Measurements from ENCODE around the gene FBXL17. TPM values are rescaled to one million over a fixed set of nuclear protein-coding genes. Genes with fewer than 3 reads are reported as not detected.

Gene FBXL17
- total RNA-seq, 1 donor from 2014 or later = 11.1 TPM

DNA sequence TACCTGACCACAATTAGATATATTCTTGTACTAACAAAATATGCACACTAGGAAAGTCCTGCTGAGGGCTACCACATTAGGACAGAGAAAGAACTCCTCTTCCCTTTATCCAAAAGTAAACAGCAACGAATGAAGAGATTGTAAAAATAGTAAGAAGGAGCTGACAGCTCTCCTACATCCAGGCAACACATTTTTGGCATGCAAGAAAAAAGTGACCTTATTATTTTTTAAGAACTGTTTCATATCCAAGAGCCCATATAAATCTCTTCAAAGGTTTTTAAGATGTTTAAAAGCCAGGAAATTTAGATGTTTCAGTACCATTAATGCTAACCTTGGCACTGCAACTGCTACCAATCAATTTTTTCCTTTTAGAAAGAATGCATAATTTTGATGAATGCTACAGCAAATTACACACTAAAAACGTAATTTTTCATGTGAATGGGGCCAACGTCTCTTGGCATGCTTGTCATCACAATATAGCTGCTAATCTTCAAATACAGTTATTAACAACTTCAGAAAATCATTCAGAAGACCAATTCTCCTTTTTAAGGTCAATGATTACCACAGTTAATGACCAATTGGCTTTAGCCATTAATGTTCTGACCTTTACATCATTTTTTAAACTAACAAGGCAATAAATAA is 132.0 kb downstream of the FBXL17 start:
- Mint-ChIP-seq H3K4me1 (ENCODE audit: unreplicated experiment) (peaks cover 5% of the 10 kb centered on the region), H3K36me3 (no peaks in the 10 kb centered on the region), H3K27me3 (no peaks in the 10 kb centered on the region), H3K9me3 (no peaks in the 10 kb centered on the region), H3K27ac (no peak overlapping the region), H3K4me3 (no peak overlapping the region)
- DNase-seq (ENCODE audit: extremely low spot score, unreplicated experiment) = no peak
- no peak for TF ChIP-seq CTCF (conservative IDR thresholded peaks at IDR 0.05)

DNA sequence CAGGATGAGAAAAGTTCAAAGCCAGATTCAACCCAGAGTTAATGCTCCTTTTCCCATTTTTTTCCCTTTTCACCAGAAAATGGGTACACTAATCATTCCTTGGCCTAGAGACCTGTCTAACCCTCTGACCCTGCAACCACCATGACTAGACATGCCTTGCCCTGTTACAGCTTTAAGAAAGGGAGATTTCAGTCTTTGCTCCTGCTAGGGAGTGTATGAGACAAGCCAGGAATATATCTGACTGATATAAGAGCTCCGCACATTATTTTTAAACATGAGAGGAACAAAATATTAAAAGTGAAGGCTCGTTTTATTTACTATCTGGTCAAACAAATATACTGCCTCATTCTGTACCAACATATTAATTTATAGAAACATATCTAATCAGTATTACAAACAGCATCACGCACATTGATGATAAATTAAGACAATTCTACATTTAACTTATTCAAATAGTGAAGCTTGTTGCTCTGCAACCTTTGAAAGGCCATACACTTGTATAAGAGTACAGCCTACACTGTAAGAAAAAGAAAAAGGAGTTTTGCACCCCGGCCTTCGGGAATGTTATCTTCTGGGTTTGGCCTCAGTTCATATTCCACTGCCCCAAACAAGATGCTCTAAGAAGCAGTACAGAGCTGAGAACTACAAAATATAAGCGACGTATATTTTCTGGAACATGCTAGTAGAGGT is 132.7 kb downstream of the FBXL17 start:
- Mint-ChIP-seq H3K27me3 (no peaks in the 10 kb centered on the region), H3K9me3 (no peaks in the 10 kb centered on the region), H3K4me3 (no peak overlapping the region)

GRCh38 chr5:108238936-108239887 is 142.7 kb downstream of the FBXL17 start:
- no peak overlapping the region for H3K27ac Mint-ChIP-seq
- no peak overlapping the region for H3K4me3 Mint-ChIP-seq
- H3K36me3 Mint-ChIP-seq = no peaks in the 10 kb centered on the region
- H3K27me3 Mint-ChIP-seq = no peaks in the 10 kb centered on the region
- DNase-seq (ENCODE audit: extremely low spot score, unreplicated experiment) = no peak
- no peaks in the 10 kb centered on the region for H3K9me3 Mint-ChIP-seq
- TF ChIP-seq CTCF (conservative IDR thresholded peaks at IDR 0.05) = no peak
- no peaks in the 10 kb centered on the region for H3K4me1 Mint-ChIP-seq (ENCODE audit: unreplicated experiment)

More for the DNA sequence above, 132.7 kb downstream of the FBXL17 start:
- no peak for TF ChIP-seq CTCF (conservative IDR thresholded peaks at IDR 0.05)
- Mint-ChIP-seq H3K36me3 (no peaks in the 10 kb centered on the region), H3K4me1 (ENCODE audit: unreplicated experiment) (peaks cover 5% of the 10 kb centered on the region), H3K27ac (no peak overlapping the region)
- DNase-seq (ENCODE audit: extremely low spot score, unreplicated experiment) = no peak

GRCh38 chr5:108238461-108238860 is 143.4 kb downstream of the FBXL17 start:
- Mint-ChIP-seq H3K36me3 (no peaks in the 10 kb centered on the region), H3K4me1 (ENCODE audit: unreplicated experiment) (peaks cover 6% of the 10 kb centered on the region), H3K27me3 (no peaks in the 10 kb centered on the region), H3K27ac (no peak overlapping the region), H3K9me3 (no peaks in the 10 kb centered on the region), H3K4me3 (no peak overlapping the region)
- DNase-seq (ENCODE audit: extremely low spot score, unreplicated experiment) = no peak
- no peak for TF ChIP-seq CTCF (conservative IDR thresholded peaks at IDR 0.05)

GRCh38 chr5:108233617-108234155 is 148.2 kb downstream of the FBXL17 start:
- Mint-ChIP-seq H3K4me1 (ENCODE audit: unreplicated experiment) (peaks cover 14% of the 10 kb centered on the region), H3K9me3 (peaks cover 5% of the 10 kb centered on the region), H3K36me3 (no peaks in the 10 kb centered on the region), H3K27ac (no peak overlapping the region), H3K4me3 (no peak overlapping the region), H3K27me3 (no peaks in the 10 kb centered on the region)
- no peak for DNase-seq (ENCODE audit: extremely low spot score, unreplicated experiment)
- TF ChIP-seq CTCF (conservative IDR thresholded peaks at IDR 0.05) = no peak
